H9 (cell line): ENCODE data around the gene GFI1. TPM values are rescaled to one million over a fixed set of nuclear protein-coding genes. Genes with fewer than 3 reads are reported as not detected.

Experiments used
- DNase-seq: peaks from one replicate; pipeline ENCODE4 v3.0.0-alpha.2; 2017
- H2AFZ ChIP-seq: one replicate; pipeline ENCODE4 v1.6.1; 2013; ENCODE audit warnings: mild to moderate bottlenecking, low read length, control low read depth, moderate library complexity
- H2AK5ac ChIP-seq: 2 replicates; pipeline ENCODE4 v1.6.1; 2013; ENCODE audit warnings: low read length, control low read depth, mixed read lengths; ENCODE audit not compliant: insufficient read length
- H2BK120ac ChIP-seq: one replicate; pipeline ENCODE4 v1.6.1; 2013; ENCODE audit warnings: low read depth, mild to moderate bottlenecking, low read length, control low read depth, inconsistent platforms; ENCODE audit not compliant: poor library complexity, severe bottlenecking
- H2BK12ac ChIP-seq: 2 replicates; pipeline ENCODE4 v1.6.1; 2013; ENCODE audit warnings: low read length, control low read depth, mixed read lengths, low read depth; ENCODE audit not compliant: insufficient read length
- H2BK15ac ChIP-seq: 2 replicates; pipeline ENCODE4 v1.6.1; 2013; ENCODE audit warnings: low read depth, low read length, control low read depth
- H2BK20ac ChIP-seq: one replicate; pipeline ENCODE4 v1.6.1; 2013; ENCODE audit warnings: low read depth, mild to moderate bottlenecking, low read length, control low read depth, inconsistent platforms; ENCODE audit not compliant: poor library complexity, severe bottlenecking
- H2BK5ac ChIP-seq: 2 replicates; pipeline ENCODE4 v1.6.1; 2013; ENCODE audit warnings: low read length, control low read depth, mixed read lengths; ENCODE audit not compliant: insufficient read length
- H3K14ac ChIP-seq: 2 replicates; pipeline ENCODE4 v1.6.1; 2013; ENCODE audit warnings: low read length, control low read depth; ENCODE audit not compliant: insufficient read depth
- H3K18ac ChIP-seq: 2 replicates; pipeline ENCODE4 v1.6.1; 2013; ENCODE audit warnings: low read depth, mild to moderate bottlenecking, mixed read lengths, low read length, control low read depth; ENCODE audit not compliant: insufficient read length
- H3K23ac ChIP-seq: 2 replicates; pipeline ENCODE4 v1.6.1; 2013; ENCODE audit warnings: low read length, control low read depth, mixed read lengths, low read depth; ENCODE audit not compliant: insufficient read length
- H3K23me2 ChIP-seq: 2 replicates; pipeline ENCODE4 v1.6.1; 2013; ENCODE audit warnings: low read depth, mild to moderate bottlenecking, mixed read lengths, low read length, control low read depth; ENCODE audit not compliant: insufficient read length, poor library complexity, severe bottlenecking
- H3K27ac ChIP-seq: 2 replicates; pipeline ENCODE4 v1.5.1; 2013; ENCODE audit warnings: low read length, control low read depth, mixed read lengths, low read depth; ENCODE audit not compliant: insufficient read length
- H3K27me3 ChIP-seq: 2 replicates; pipeline ENCODE4 v1.6.1; 2013; ENCODE audit warnings: low read length, control low read depth, inconsistent platforms; ENCODE audit not compliant: insufficient read depth
- H3K4ac ChIP-seq: 2 replicates; pipeline ENCODE4 v1.6.1; 2013; ENCODE audit warnings: low read depth, mild to moderate bottlenecking, control low read depth, inconsistent platforms, low read length, moderate library complexity
- H3K4me1 ChIP-seq: 2 replicates; pipeline ENCODE4 v1.6.1; 2013; ENCODE audit warnings: low read length, control low read depth, inconsistent platforms; ENCODE audit not compliant: insufficient read depth
- H3K4me2 ChIP-seq: 2 replicates; pipeline ENCODE4 v1.6.1; 2013; ENCODE audit warnings: low read length, control low read depth, mixed read lengths; ENCODE audit not compliant: insufficient read length, insufficient read depth
- H3K56ac ChIP-seq: 2 replicates; pipeline ENCODE4 v1.6.1; 2013; ENCODE audit warnings: low read depth, mild to moderate bottlenecking, mixed read lengths, low read length, control low read depth; ENCODE audit not compliant: insufficient read length
- H3K79me1 ChIP-seq: 2 replicates; pipeline ENCODE4 v1.6.1; 2013; ENCODE audit warnings: low read depth, mild to moderate bottlenecking, moderate library complexity, low read length, control low read depth, inconsistent platforms; ENCODE audit not compliant: insufficient read depth, poor library complexity, severe bottlenecking
- H3K79me2 ChIP-seq: 2 replicates; pipeline ENCODE4 v1.6.1; 2013; ENCODE audit warnings: low read length, control low read depth, inconsistent platforms; ENCODE audit not compliant: insufficient read depth
- H3K9ac ChIP-seq: 2 replicates; pipeline ENCODE4 v1.6.1; 2013; ENCODE audit warnings: low read length, control low read depth, mixed read lengths; ENCODE audit not compliant: insufficient read length; ENCODE audit errors: extremely low read depth
- H3K9me3 ChIP-seq: one replicate; pipeline ENCODE4 v1.6.1; 2013; ENCODE audit warnings: low read depth, low read length, inconsistent platforms; ENCODE audit not compliant: control insufficient read depth
- H3T11ph ChIP-seq: one replicate; pipeline ENCODE4 v1.6.1; 2013; ENCODE audit warnings: mild to moderate bottlenecking, low read length, control low read depth, inconsistent platforms
- H4K20me1 ChIP-seq: one replicate; pipeline ENCODE4 v1.6.1; 2013; ENCODE audit not compliant: control insufficient read depth, insufficient read length, insufficient read depth
- H4K5ac ChIP-seq: 2 replicates; pipeline ENCODE4 v1.6.1; 2013; ENCODE audit warnings: low read depth, mild to moderate bottlenecking, mixed read lengths, low read length, control low read depth; ENCODE audit not compliant: insufficient read length
- H4K8ac ChIP-seq: replicated peaks from 2 replicates; pipeline ENCODE4 v1.6.1; 2013; ENCODE audit warnings: low read length, control low read depth, mixed read lengths, low read depth; ENCODE audit not compliant: insufficient read length
- H4K91ac ChIP-seq: 2 replicates; pipeline ENCODE4 v1.6.1; 2013; ENCODE audit warnings: low read depth, mild to moderate bottlenecking, moderate library complexity, mixed read lengths, low read length, control low read depth; ENCODE audit not compliant: insufficient read length
- H3K27ac Mint-ChIP-seq, 3 experiments: 2 replicates in 2 of 3; 3 replicates in 1 of 3; pipeline ENCODE4 v1.8.0; 2020 to 2021; ENCODE audit warnings: mixed read lengths in 3 of 3, mild to moderate bottlenecking in 1 of 3, moderate library complexity in 1 of 3
- H3K27me3 Mint-ChIP-seq: 2 replicates; pipeline ENCODE4 v1.8.0; 2021; ENCODE audit warnings: low read depth, mild to moderate bottlenecking, moderate library complexity, mixed read lengths
- H3K36me3 Mint-ChIP-seq, 3 experiments: 2 replicates in 2 of 3; 3 replicates in 1 of 3; pipeline ENCODE4 v1.8.0; 2020 to 2021; ENCODE audit warnings: low read depth in 3 of 3, mixed read lengths in 3 of 3; ENCODE audit not compliant: insufficient read depth in 1 of 3
- H3K4me1 Mint-ChIP-seq, 2 experiments: 2 replicates each; pipeline ENCODE4 v1.8.0; 2020; ENCODE audit warnings: mixed read lengths in 2 of 2
- H3K4me3 Mint-ChIP-seq, 2 experiments: 2 replicates in 1 of 2; 3 replicates in 1 of 2; pipeline ENCODE4 v1.8.0; 2020 to 2021; ENCODE audit warnings: mild to moderate bottlenecking in 2 of 2, mixed read lengths in 2 of 2, moderate library complexity in 1 of 2
- H3K9me3 Mint-ChIP-seq, 2 experiments: 2 replicates in 1 of 2; 3 replicates in 1 of 2; pipeline ENCODE4 v1.8.0; 2020; ENCODE audit warnings: mild to moderate bottlenecking in 2 of 2, mixed read lengths in 2 of 2, moderate library complexity in 1 of 2
- WGBS: extraction: QIAGEN DNeasy Blood & Tissue Kit; methylation state at CpG from one replicate; pipeline ENCODE4 v1.1.7; 2013; ENCODE audit warnings: missing lambda C conversion rate, low lambda C conversion rate, mixed read lengths; ENCODE audit not compliant: insufficient read length; ENCODE audit errors: extremely low coverage; 5-methylcytosine and 5-hydroxymethylcytosine counted together
- total RNA-seq: library from RNA; stranded (reverse); gene quantifications from 2 replicates; pipeline ENCODE4 v1.2.1, GENCODE V29; 2021
- TF ChIP-seq, protein P1 (sequence below): fragments of 200-600 bp; sonication (generic); conservative IDR thresholded peaks from 3 replicates; pipeline ENCODE4 v1.8.0; 2021; ENCODE audit warnings: antibody characterized with exemption, mild to moderate bottlenecking

GFI1 gene
- total RNA-seq, 1 experiment from 2014 or later: 0.11 TPM

DNA sequence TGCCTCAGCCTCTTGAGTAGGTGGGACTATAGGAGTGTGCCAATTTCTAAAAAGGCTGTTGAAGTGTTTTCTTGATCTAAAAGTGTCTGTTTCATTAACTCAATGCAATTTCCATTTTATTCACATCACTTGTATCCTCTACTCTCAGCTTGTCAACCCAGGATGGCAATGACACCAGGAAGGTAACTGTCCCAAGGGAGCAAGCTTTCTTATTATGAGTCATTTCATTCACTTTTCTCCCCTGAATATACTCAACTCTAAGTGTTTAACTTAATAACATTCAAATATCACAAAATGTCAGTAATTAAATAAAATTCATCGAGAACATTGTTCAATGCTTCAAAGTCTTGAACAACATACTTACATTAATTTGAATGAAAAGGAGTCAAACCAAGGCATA lies 22.9 kb upstream of the GFI1 start:
- no peak overlapping the region for H2BK12ac ChIP-seq
- H4K20me1 ChIP-seq: no peaks in the 10 kb centered on the region
- no peak overlapping the region for H2AFZ ChIP-seq
- no peak overlapping the region for H3K27ac Mint-ChIP-seq
- no peak for DNase-seq
- H3T11ph ChIP-seq: no peak overlapping the region
- H2BK5ac ChIP-seq: no peak overlapping the region
- H3K27me3 ChIP-seq: no peaks in the 10 kb centered on the region
- no CpG with 5 or more reads among the region's 1 CpG for whole genome bisulfite sequencing
- H3K4me1 Mint-ChIP-seq: no peaks in the 10 kb centered on the region
- H3K9me3 Mint-ChIP-seq: no peaks in the 10 kb centered on the region
- no peak overlapping the region for H3K4ac ChIP-seq
- no peak overlapping the region for H2AK5ac ChIP-seq
- no peaks in the 10 kb centered on the region for H3K4me1 ChIP-seq
- H3K9me3 ChIP-seq: no peaks in the 10 kb centered on the region
- no peak overlapping the region for H4K91ac ChIP-seq
- no peaks in the 10 kb centered on the region for H3K79me2 ChIP-seq
- no peak overlapping the region for H3K4me3 Mint-ChIP-seq
- no peak overlapping the region for H4K5ac ChIP-seq
- no peak overlapping the region for H2BK20ac ChIP-seq
- H3K14ac ChIP-seq: no peak overlapping the region
- H2BK15ac ChIP-seq: no peak overlapping the region
- no peak overlapping the region for H4K8ac ChIP-seq
- H3K36me3 Mint-ChIP-seq: 0 out of 7 replicates have a peak, but pooled peaks cover 0 to 1% (median 0%) of the 10 kb centered on the region in 3 experiments
- no peak overlapping the region for H3K9ac ChIP-seq
- H3K79me1 ChIP-seq: no peaks in the 10 kb centered on the region
- no peaks in the 10 kb centered on the region for H3K23me2 ChIP-seq
- no peak overlapping the region for H3K27ac ChIP-seq
- no peaks in the 10 kb centered on the region for H3K27me3 Mint-ChIP-seq
- H3K56ac ChIP-seq: no peak overlapping the region
- no peak overlapping the region for H3K23ac ChIP-seq
- H3K18ac ChIP-seq: no peak overlapping the region
- TF ChIP-seq, protein P1, sequence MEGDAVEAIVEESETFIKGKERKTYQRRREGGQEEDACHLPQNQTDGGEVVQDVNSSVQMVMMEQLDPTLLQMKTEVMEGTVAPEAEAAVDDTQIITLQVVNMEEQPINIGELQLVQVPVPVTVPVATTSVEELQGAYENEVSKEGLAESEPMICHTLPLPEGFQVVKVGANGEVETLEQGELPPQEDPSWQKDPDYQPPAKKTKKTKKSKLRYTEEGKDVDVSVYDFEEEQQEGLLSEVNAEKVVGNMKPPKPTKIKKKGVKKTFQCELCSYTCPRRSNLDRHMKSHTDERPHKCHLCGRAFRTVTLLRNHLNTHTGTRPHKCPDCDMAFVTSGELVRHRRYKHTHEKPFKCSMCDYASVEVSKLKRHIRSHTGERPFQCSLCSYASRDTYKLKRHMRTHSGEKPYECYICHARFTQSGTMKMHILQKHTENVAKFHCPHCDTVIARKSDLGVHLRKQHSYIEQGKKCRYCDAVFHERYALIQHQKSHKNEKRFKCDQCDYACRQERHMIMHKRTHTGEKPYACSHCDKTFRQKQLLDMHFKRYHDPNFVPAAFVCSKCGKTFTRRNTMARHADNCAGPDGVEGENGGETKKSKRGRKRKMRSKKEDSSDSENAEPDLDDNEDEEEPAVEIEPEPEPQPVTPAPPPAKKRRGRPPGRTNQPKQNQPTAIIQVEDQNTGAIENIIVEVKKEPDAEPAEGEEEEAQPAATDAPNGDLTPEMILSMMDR: no peak
- no peak overlapping the region for H2BK120ac ChIP-seq
- no peak overlapping the region for H3K4me2 ChIP-seq
